NT2/D1 (cell line): ENCODE results near the gene ERGIC1.

Experiments used
- DNase-seq: peaks from one replicate; pipeline ENCODE4 v3.0.0-alpha.2; 2011; ENCODE audit warnings: low read depth, low spot score
- H3K27me3 ChIP-seq: 2 replicates; pipeline ENCODE4 v1.6.0; 2011; ENCODE audit warnings: mild to moderate bottlenecking; ENCODE audit not compliant: insufficient read length, insufficient read depth
- H3K36me3 ChIP-seq: 2 replicates; pipeline ENCODE4 v1.6.1; 2011; ENCODE audit warnings: mild to moderate bottlenecking, low read length, mixed read lengths; ENCODE audit not compliant: insufficient read depth, insufficient read length
- H3K4me1 ChIP-seq: 2 replicates; pipeline ENCODE4 v1.5.1; 2011; ENCODE audit not compliant: insufficient read depth, insufficient read length
- H3K4me3 ChIP-seq: 2 replicates; pipeline ENCODE4 v1.5.1; 2011; ENCODE audit warnings: low read depth; ENCODE audit not compliant: insufficient read length
- H3K9ac ChIP-seq: 2 replicates; pipeline ENCODE4 v1.6.0; 2011; ENCODE audit warnings: low read depth; ENCODE audit not compliant: insufficient read length
- H3K9me3 ChIP-seq: 2 replicates; pipeline ENCODE4 v1.5.1; 2011; ENCODE audit warnings: mild to moderate bottlenecking, low read length; ENCODE audit not compliant: insufficient read depth
- SUZ12 ChIP-seq: IDR thresholded peaks from 2 replicates; pipeline ENCODE4 v1.6.1; 2011; ENCODE audit not compliant: insufficient read length, insufficient read depth; ENCODE audit errors: extremely low read depth
- YY1 ChIP-seq: IDR thresholded peaks from 2 replicates; pipeline ENCODE4 v1.6.1; 2011; ENCODE audit not compliant: insufficient read length, insufficient read depth
- ZNF274 ChIP-seq: IDR thresholded peaks from 2 replicates; pipeline ENCODE4 v1.6.1; 2011; ENCODE audit warnings: mild to moderate bottlenecking, low read depth, low read length

The ERGIC1 gene

DNA sequence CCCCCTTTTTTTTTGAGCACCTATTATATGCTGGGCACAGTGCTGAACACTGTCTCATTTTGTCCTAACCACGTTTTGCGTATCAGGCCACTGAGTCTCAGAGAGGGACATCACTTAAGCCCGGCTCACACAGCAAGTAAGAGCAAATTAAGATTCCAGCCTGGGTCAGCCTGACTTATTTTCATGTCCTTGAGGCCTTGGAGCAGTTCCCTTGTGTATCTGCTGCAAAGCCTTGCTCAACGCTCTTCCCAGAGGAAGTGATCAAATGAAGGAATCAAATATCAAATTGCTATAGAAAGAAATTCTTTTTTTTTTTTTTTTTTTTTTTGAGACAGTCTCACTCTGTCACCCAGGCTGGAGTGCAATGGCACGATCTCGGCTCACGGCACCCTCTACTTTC is 30.7 kb downstream of the ERGIC1 start:
- H3K9me3 ChIP-seq: no peaks in the 10 kb centered on the region
- peaks cover 5% of the 10 kb centered on the region for H3K36me3 ChIP-seq
- H3K4me1 ChIP-seq: peaks cover 19% of the 10 kb centered on the region
- DNase-seq: no peak
- no peak for TF ChIP-seq ZNF274
- TF ChIP-seq YY1: no peak
- TF ChIP-seq SUZ12: no peak
- no peak overlapping the region for H3K4me3 ChIP-seq
- no peak overlapping the region for H3K9ac ChIP-seq
- no peaks in the 10 kb centered on the region for H3K27me3 ChIP-seq

DNA sequence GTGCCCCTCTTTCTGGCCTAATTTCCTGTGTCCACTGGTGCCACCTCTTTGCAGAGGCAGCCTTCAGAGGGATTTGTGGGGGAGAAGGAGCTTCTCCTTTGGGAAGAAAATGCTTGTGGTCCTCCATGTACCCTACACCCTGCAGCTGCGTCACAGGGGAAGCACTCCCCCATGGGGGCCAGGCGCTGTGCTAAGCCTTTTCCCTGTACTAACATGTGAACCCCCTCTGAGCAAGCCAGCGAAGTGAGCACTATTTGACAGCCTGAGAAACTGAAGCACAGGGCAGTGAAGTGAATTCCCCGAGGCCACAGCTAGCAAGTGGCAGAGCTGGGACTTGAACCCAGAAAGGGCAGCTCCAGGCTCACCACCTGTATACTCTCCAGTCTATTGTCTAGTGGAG is 32.3 kb downstream of the ERGIC1 start:
- H3K4me3 ChIP-seq: no peak overlapping the region
- H3K9ac ChIP-seq: no peak overlapping the region
- no peak for TF ChIP-seq SUZ12
- TF ChIP-seq ZNF274: no peak
- TF ChIP-seq YY1: no peak
- H3K36me3 ChIP-seq: no peaks in the 10 kb centered on the region
- no peak for DNase-seq
- no peaks in the 10 kb centered on the region for H3K27me3 ChIP-seq
- peaks cover 23% of the 10 kb centered on the region for H3K4me1 ChIP-seq
- no peaks in the 10 kb centered on the region for H3K9me3 ChIP-seq

DNA sequence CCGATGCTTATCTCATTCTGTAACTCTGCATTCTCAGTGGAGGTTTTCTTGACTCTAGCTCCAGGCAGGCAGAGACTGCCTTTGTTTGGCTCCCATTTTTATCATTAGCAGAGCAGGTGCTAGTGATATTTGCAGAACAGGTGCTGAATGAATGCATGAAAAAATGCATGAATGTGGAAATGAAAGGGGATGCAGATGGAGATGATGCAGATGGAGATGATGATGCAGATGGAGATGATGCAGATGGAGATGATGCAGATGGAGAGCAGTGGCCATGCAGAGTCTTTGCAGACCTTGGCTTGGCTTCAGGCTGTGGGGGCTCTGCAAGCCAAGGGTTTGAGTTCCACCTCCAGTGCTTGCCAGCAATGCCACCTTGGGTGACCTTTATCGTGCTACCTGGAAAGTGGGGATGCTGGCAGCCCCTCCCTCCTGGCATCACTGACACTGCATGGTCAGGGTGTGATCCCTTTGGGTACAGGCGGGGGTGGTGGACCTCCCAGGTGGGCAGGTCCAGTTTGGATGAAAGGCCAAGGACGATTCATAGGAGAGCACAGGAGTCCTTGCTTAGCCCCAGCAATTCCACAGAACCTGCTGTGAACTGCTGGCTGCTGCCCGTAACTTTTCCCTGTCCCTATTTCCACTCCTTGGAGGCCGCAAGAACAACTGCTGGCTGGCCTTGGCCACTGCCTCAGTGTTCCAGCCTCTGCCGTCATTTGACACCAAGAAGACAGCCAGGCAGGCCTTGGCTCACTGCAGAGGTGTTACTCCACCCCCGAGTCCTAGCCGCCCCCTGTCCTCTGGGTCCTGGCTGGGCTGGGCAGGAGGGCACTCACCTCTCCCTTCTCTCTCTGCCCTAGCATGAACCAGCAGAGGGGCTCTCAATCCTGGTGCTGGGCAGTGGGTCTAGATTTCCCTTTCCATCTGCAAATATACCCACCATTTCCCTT is 33.0 kb downstream of the ERGIC1 start:
- Histone ChIP-seq H3K4me3 (no peak overlapping the region), H3K36me3 (no peaks in the 10 kb centered on the region), H3K9ac (no peak overlapping the region), H3K27me3 (no peaks in the 10 kb centered on the region), H3K4me1 (peaks cover 23% of the 10 kb centered on the region), H3K9me3 (no peaks in the 10 kb centered on the region)
- TF ChIP-seq ZNF274 (no peak), YY1 (no peak), SUZ12 (no peak)
- no peak for DNase-seq

DNA sequence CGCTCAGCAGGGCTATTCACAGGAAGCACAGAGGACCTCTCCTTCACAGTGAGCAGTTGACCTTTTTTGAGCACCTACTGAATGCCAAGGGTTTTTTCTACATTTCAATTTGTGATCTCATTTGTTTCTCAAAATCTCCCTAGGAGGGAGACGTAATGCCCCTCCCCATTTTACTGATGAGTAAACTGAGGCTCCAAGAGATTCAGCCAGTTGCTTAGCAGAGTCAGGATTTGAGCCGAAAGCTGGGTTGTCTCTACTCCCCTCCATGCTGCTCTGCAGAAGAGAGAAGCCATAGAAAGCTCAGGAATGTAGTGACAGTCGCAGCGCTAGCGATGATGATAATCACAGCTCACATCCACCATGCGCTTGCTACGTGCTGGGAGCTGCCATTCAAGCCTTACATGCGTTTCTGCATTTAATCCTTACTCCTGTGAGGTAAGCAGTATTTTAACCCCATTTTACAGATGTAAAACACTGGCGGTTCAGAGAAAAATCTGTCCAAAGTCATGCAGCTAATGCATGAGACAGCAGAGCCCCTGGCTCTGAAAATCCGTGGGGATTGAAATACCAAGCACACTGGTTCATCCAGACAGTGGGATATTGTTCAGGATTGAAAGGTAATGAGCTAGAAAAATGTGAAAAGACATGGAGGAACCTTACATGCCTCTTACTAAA is 33.8 kb downstream of the ERGIC1 start:
- no peak for TF ChIP-seq ZNF274
- no peak for TF ChIP-seq SUZ12
- no peak for TF ChIP-seq YY1
- no peak overlapping the region for H3K9ac ChIP-seq
- H3K4me3 ChIP-seq: no peak overlapping the region
- no peaks in the 10 kb centered on the region for H3K9me3 ChIP-seq
- no peaks in the 10 kb centered on the region for H3K27me3 ChIP-seq
- DNase-seq: no peak
- no peaks in the 10 kb centered on the region for H3K36me3 ChIP-seq
- peaks cover 23% of the 10 kb centered on the region for H3K4me1 ChIP-seq

DNA sequence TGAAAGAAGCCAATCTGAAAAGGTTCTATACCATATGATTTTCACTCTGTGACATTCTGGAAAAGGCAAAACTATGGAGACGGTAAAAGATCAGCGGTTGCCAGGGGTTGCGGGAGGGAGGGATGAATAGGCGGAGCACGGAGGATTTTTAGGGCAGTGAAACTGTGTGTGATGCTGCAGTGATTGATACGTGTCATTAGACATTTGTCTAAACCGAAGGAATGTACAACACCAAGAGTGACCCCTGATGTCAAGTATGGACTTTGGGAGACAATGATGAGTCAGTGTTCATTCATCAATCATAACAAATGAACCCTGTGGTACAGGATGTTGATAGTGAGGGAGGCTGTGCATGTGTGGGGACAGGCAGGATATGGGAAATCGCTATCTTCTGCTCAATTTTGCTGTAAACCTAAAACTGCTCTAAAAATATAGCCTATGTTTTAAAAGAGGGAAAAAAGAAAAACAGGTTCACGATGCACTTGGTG is 34.4 kb downstream of the ERGIC1 start:
- no peak overlapping the region for H3K9ac ChIP-seq
- no peak for TF ChIP-seq ZNF274
- TF ChIP-seq YY1: no peak
- TF ChIP-seq SUZ12: no peak
- peaks cover 4% of the 10 kb centered on the region for H3K36me3 ChIP-seq
- no peaks in the 10 kb centered on the region for H3K9me3 ChIP-seq
- peaks cover 23% of the 10 kb centered on the region for H3K4me1 ChIP-seq
- no peak overlapping the region for H3K4me3 ChIP-seq
- no peak for DNase-seq
- H3K27me3 ChIP-seq: no peaks in the 10 kb centered on the region

DNA sequence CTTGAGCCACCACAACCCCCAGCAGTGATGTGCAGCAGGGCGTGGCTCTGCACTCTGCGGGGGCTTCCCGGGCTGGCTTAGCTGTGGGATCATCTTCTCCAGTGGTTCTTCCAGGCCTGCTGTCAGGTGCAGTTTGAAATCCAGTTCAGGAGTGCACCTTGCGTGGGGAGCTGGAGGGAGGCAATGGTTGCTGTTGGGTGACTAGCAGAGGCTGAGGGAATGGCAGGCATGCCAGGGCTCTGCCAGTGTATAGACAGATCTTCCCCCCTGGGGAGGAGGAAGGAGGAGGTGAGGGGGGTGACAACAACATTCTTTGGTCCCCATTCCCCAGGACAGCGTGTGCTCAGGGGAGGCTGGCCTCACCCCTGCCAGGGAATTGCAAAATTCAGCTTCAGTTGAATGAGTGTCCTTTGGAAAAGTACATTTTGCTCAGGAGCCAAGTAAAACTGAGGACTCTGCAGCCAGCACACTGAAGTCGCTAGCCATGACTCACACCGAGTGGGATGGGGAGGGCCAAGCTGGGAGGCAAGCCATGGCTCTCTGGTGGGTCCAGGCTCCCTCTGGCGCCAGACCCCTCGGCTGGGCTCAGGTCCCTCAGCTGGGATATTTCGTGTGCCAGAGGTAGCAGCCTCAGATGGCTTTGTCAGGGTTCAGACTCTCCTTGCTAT is 35.0 kb downstream of the ERGIC1 start:
- Histone ChIP-seq H3K4me3 (no peak overlapping the region), H3K36me3 (peaks cover 8% of the 10 kb centered on the region), H3K4me1 (peaks cover 23% of the 10 kb centered on the region), H3K27me3 (no peaks in the 10 kb centered on the region), H3K9ac (no peak overlapping the region), H3K9me3 (no peaks in the 10 kb centered on the region)
- DNase-seq: no peak
- TF ChIP-seq YY1 (no peak), SUZ12 (no peak), ZNF274 (no peak)

DNA sequence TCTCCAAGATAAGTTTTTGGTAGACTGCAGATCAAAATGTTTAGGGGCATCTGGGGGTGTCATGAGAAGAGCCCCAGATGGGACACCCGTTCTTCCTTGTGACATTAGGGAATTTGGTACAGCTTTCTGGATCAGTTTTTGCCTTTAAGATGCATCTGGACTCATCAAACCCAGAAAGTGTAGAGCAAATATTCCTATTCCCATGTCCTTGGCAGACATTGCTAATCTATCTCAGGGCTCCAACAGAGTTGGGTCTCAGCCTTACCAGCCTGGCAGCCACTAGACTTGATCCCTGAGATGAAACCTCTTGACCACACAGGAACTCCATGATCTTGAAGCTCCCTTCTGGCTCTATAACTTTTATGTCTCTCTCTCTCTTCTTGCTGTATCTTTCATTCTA is 35.6 kb downstream of the ERGIC1 start:
- Histone ChIP-seq H3K36me3 (peaks cover 8% of the 10 kb centered on the region), H3K9ac (no peak overlapping the region), H3K4me1 (peaks cover 23% of the 10 kb centered on the region), H3K27me3 (no peaks in the 10 kb centered on the region), H3K9me3 (no peaks in the 10 kb centered on the region), H3K4me3 (no peak overlapping the region)
- no peak for DNase-seq
- TF ChIP-seq YY1: no peak
- no peak for TF ChIP-seq ZNF274
- no peak for TF ChIP-seq SUZ12
